ENCODE data around the gene DNAJC8. TPM values are rescaled to one million over a fixed set of nuclear protein-coding genes. Genes with fewer than 3 reads are reported as not detected.
A peak's percentile ranks its signal among the peaks of the same experiment; 100 is the strongest.

The DNAJC8 gene
- total and polyA plus RNA-seq, 10 of the 15 experiments (the other 5 are each of a cell fraction or from before 2014, with no cell fraction given), result 91.2 to 296 (median 152) TPM

DNA sequence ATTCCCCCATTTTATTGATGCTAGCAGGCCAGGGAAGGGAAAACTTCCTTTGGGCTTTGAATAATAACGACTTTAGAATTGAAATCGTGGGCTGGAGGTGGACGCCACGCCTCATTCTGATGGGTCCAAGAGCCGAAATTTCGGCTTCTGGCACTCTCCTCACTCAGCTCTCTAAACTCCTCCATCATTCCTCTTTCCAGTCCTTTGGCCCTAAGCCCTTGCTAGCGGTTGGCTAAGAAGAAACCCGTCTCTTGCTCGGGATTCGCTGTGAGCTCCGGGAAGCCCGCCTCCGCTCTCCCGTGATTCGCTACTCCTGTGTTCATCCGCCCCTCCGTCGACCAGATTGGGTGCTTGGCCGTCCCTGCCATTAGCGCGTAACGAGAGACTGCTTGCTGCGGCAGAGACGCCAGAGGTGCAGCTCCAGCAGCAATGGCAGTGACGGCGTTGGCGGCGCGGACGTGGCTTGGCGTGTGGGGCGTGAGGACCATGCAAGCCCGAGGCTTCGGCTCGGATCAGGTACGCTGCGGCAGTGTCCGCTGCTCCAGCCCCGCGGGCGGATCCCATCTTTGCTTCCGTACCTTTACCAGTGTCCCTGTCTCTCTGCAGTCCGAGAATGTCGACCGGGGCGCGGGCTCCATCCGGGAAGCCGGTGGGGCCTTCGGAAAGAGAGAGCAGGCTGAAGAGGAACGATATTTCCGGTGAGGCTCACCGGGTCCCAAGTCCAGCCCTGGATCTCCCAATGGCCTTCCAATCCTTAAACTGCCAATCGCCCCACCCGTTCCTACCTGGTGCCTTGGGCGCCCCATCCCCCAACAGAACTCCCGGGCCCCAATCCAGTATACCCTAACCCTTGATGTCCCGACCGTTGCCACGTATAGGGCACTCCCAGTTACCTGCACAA lies 3.2 kb upstream of the DNAJC8 start, which contains the start of gene ATP5IF1 (continued):
- TF ChIP-seq, protein P1, sequence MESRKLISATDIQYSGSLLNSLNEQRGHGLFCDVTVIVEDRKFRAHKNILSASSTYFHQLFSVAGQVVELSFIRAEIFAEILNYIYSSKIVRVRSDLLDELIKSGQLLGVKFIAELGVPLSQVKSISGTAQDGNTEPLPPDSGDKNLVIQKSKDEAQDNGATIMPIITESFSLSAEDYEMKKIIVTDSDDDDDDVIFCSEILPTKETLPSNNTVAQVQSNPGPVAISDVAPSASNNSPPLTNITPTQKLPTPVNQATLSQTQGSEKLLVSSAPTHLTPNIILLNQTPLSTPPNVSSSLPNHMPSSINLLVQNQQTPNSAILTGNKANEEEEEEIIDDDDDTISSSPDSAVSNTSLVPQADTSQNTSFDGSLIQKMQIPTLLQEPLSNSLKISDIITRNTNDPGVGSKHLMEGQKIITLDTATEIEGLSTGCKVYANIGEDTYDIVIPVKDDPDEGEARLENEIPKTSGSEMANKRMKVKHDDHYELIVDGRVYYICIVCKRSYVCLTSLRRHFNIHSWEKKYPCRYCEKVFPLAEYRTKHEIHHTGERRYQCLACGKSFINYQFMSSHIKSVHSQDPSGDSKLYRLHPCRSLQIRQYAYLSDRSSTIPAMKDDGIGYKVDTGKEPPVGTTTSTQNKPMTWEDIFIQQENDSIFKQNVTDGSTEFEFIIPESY (IDR thresholded peaks at IDR 0.05), result no peak
- no peak for TF ChIP-seq EZH2 (IDR thresholded peaks at IDR 0.05; ENCODE audit: borderline replicate concordance, control insufficient read depth, low read depth, low read length)
- TF ChIP-seq EP300 (IDR thresholded peaks at IDR 0.05; ENCODE audit: borderline replicate concordance in 1 of 2, control insufficient read depth in 1 of 2, low read depth in 2 of 2, low read length in 2 of 2), result no peak
- TF ChIP-seq CBFB (IDR thresholded peaks at IDR 0.05; ENCODE audit: low read depth), result peak; percentile 64; the same call in 1 of the 2 replicates
- no peak for TF ChIP-seq NFIC (IDR thresholded peaks at IDR 0.05; ENCODE audit: low read depth, low read length)
- peak; percentile 95 for TF ChIP-seq FOS (IDR thresholded peaks at IDR 0.05; ENCODE audit: borderline replicate concordance, extremely low read depth, insufficient read length)
- TF ChIP-seq NR2F1 (conservative IDR thresholded peaks at IDR 0.05), result no peak
- TF ChIP-seq KAT2A (conservative IDR thresholded peaks at IDR 0.05; ENCODE audit: control insufficient read depth, low read depth, low read length), result no peak
- no peak for TF ChIP-seq SIN3A (IDR thresholded peaks at IDR 0.05; ENCODE audit: low read depth, low read length)
- no peak for TF ChIP-seq BCL11A (IDR thresholded peaks at IDR 0.05; ENCODE audit: low read depth, low read length)
- no peak for TF ChIP-seq CHD4 (IDR thresholded peaks at IDR 0.05)
- no peak for TF ChIP-seq STAT1 (conservative IDR thresholded peaks at IDR 0.05)

Measured in GM12878 (cell line).